NCI-H1436 treated with DMSO at 0.1 percent for 48 hours (cell line): ENCODE measurements around the gene FGL2.
"Not testable (repeated sequence)": the region's sequence is repeated elsewhere in the genome, so short reads cannot be mapped to it uniquely, and the experiment has no call there.

Experiments
- DNase-seq: peaks from one replicate; lab custom pipeline; 2025; lab: John Stamatoyannopoulos, UW

FGL2 gene

GRCh38 chr7:77199013-77199966 lies at the start of gene FGL2:
Gene FGL2 (minus strand): TSS chr7:77199819. CDS start chr7:77199793, 26 bp downstream.
- no peak for DNase-seq

- no peak for DNase-seq
These were observed 48.5 kb upstream of the FGL2 start for GRCh38 chr7:77248154-77248553.

GRCh38 chr7:77247206-77247850 lies 47.7 kb upstream of the FGL2 start:
- DNase-seq = no peak

GRCh38 chr7:77246026-77246640 lies 46.5 kb upstream of the FGL2 start:
- DNase-seq = no peak

- no peak for DNase-seq
These were observed 45.6 kb upstream of the FGL2 start for GRCh38 chr7:77245015-77245755.

GRCh38 chr7:77244222-77244934 lies 44.8 kb upstream of the FGL2 start:
- no peak for DNase-seq

- DNase-seq = no peak
These were observed 42.9 kb upstream of the FGL2 start for GRCh38 chr7:77242554-77242953.

GRCh38 chr7:77242068-77242467 lies 42.4 kb upstream of the FGL2 start:
- no peak for DNase-seq

- DNase-seq = no peak
These were observed 39.9 kb upstream of the FGL2 start for GRCh38 chr7:77239471-77239870.

GRCh38 chr7:77238703-77239136 lies 39.1 kb upstream of the FGL2 start:
- DNase-seq = no peak

GRCh38 chr7:77235276-77235675 lies 35.7 kb upstream of the FGL2 start:
- DNase-seq = no peak

GRCh38 chr7:77232467-77232866 lies 32.8 kb upstream of the FGL2 start:
- no peak for DNase-seq

- not testable (repeated sequence) for DNase-seq
These were observed 29.2 kb upstream of the FGL2 start for GRCh38 chr7:77228795-77229194.

- DNase-seq = no peak
These were observed 26.8 kb upstream of the FGL2 start for GRCh38 chr7:77226357-77226839.

GRCh38 chr7:77223261-77223660 lies 23.6 kb upstream of the FGL2 start:
- DNase-seq = no peak

GRCh38 chr7:77222819-77223218 lies 23.2 kb upstream of the FGL2 start:
- DNase-seq = no peak

GRCh38 chr7:77222065-77222464 lies 22.4 kb upstream of the FGL2 start:
- no peak for DNase-seq

GRCh38 chr7:77219701-77220331 lies 20.2 kb upstream of the FGL2 start:
- DNase-seq = not testable (repeated sequence)

- DNase-seq = no peak
These were observed 18.0 kb upstream of the FGL2 start for GRCh38 chr7:77217474-77218185.
